ENCODE measurements around the gene DENND4B. TPM values are rescaled to one million over a fixed set of nuclear protein-coding genes. Genes with fewer than 3 reads are reported as not detected.

The DENND4B gene
- total RNA-seq, 1 donor from 2014 or later = 2.7 TPM

DNA sequence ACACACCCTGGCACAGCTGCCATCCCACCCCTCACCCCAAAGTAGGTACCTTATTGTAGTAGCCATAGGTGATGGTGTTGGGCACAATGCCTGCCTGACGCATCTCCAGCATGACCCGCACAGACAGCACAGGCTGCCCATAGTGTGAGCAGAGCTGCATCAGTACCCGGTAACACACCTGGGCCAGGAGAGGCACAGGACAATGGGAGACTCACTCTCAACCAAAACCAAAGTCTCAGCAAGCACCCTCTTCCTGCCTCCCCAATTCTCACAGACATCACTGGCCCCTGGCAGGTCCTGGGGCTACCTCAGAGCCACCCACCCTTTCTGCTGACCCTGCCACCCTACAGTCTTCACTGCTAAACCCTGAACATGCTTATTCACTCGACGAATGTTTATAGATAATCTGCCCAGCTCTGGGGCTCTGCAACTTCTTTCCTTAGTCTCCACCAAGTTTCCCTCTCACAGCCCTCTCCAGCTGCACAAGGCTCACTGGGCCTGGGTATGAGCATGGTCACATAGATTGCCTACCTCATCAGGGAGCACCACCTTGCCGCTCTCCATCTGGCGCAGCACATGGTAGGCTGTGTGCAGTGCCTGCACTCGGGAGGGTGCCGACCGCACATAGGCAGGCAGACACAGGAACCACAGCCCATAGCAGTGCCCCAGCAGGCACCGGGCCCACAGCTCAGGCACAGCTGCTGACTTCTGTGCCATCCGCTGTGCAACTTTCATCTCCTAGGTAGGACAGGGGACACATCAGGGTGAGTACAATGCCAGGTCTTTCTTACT, 10.3 kb downstream of the DENND4B start:
- Mint-ChIP-seq H3K4me3 (no peak overlapping the region), H3K36me3 (peaks cover 31% of the 10 kb centered on the region), H3K9me3 (no peaks in the 10 kb centered on the region), H3K4me1 (no peaks in the 10 kb centered on the region), H3K27me3 (ENCODE audit: insufficient read depth, low read depth) (peaks cover 2% of the 10 kb centered on the region), H3K27ac (peak overlapping the region; percentile 80)
- Histone ChIP-seq H3F3A (ENCODE audit: low read depth) (no peaks in the 10 kb centered on the region), H3K79me2 (ENCODE audit: low read depth) (no peaks in the 10 kb centered on the region), H3K4me2 (no peak overlapping the region), H4K20me1 (ENCODE audit: low read depth) (no peaks in the 10 kb centered on the region), H3K9me3 (ENCODE audit: low read depth) (no peaks in the 10 kb centered on the region), H2AFZ (replicated peaks) (no peak overlapping the region), H3K4me1 (no peaks in the 10 kb centered on the region), H3K27ac (no peak overlapping the region), H3K4me3 (no peak overlapping the region), H3K27me3 (no peaks in the 10 kb centered on the region), H3K36me3 (no peaks in the 10 kb centered on the region), H3K9ac (no peak overlapping the region)
- DNase-seq (ENCODE audit: low spot score) = no peak
- no peak for TF ChIP-seq CTCF (IDR thresholded peaks at IDR 0.05)
- no peak for TF ChIP-seq EZH2 (IDR thresholded peaks at IDR 0.05)
- no peak for TF ChIP-seq EZH2phosphoT487 (IDR thresholded peaks at IDR 0.05)

- Histone ChIP-seq H3K36me3 (no peaks in the 10 kb centered on the region), H3K27me3 (no peaks in the 10 kb centered on the region), H3K9ac (no peak overlapping the region), H3K4me2 (no peak overlapping the region), H3K4me3 (no peak overlapping the region), H2AFZ (replicated peaks) (no peak overlapping the region), H4K20me1 (ENCODE audit: low read depth) (no peaks in the 10 kb centered on the region), H3F3A (ENCODE audit: low read depth) (no peaks in the 10 kb centered on the region), H3K4me1 (no peaks in the 10 kb centered on the region), H3K27ac (no peak overlapping the region), H3K9me3 (ENCODE audit: low read depth) (no peaks in the 10 kb centered on the region), H3K79me2 (ENCODE audit: low read depth) (no peaks in the 10 kb centered on the region)
- peaks cover 25% of the 10 kb centered on the region for H3K36me3 Mint-ChIP-seq
- no peak overlapping the region for H3K27ac Mint-ChIP-seq
- no peak overlapping the region for H3K4me3 Mint-ChIP-seq
- TF ChIP-seq CTCF (IDR thresholded peaks at IDR 0.05) (no peak), EZH2 (IDR thresholded peaks at IDR 0.05) (no peak), EZH2phosphoT487 (IDR thresholded peaks at IDR 0.05) (no peak)
- H3K4me1 Mint-ChIP-seq = no peaks in the 10 kb centered on the region
- no peak for DNase-seq (ENCODE audit: low spot score)
- no peaks in the 10 kb centered on the region for H3K27me3 Mint-ChIP-seq (ENCODE audit: insufficient read depth, low read depth)
- no peaks in the 10 kb centered on the region for H3K9me3 Mint-ChIP-seq
These were observed 11.8 kb downstream of the DENND4B start for GRCh38 chr1:153934746-153935145.

GRCh38 chr1:153933955-153934354, 12.6 kb downstream of the DENND4B start:
- no peak overlapping the region for H2AFZ ChIP-seq (replicated peaks)
- Mint-ChIP-seq H3K36me3 (peaks cover 27% of the 10 kb centered on the region), H3K4me3 (no peak overlapping the region), H3K4me1 (no peaks in the 10 kb centered on the region), H3K9me3 (no peaks in the 10 kb centered on the region), H3K27ac (no peak overlapping the region), H3K27me3 (ENCODE audit: insufficient read depth, low read depth) (no peaks in the 10 kb centered on the region)
- DNase-seq (ENCODE audit: low spot score) = no peak
- no peaks in the 10 kb centered on the region for H3K4me1 ChIP-seq
- H3K27me3 ChIP-seq = no peaks in the 10 kb centered on the region
- H3K36me3 ChIP-seq = no peaks in the 10 kb centered on the region
- no peaks in the 10 kb centered on the region for H3K79me2 ChIP-seq (ENCODE audit: low read depth)
- TF ChIP-seq EZH2 (IDR thresholded peaks at IDR 0.05) (no peak), CTCF (IDR thresholded peaks at IDR 0.05) (no peak), EZH2phosphoT487 (IDR thresholded peaks at IDR 0.05) (no peak)
- H3K4me2 ChIP-seq = no peak overlapping the region
- no peaks in the 10 kb centered on the region for H4K20me1 ChIP-seq (ENCODE audit: low read depth)
- H3F3A ChIP-seq (ENCODE audit: low read depth) = no peaks in the 10 kb centered on the region
- no peak overlapping the region for H3K9ac ChIP-seq
- H3K9me3 ChIP-seq (ENCODE audit: low read depth) = no peaks in the 10 kb centered on the region
- H3K4me3 ChIP-seq = no peak overlapping the region
- no peak overlapping the region for H3K27ac ChIP-seq
